Measurements from ENCODE around the gene SKOR2. TPM values are rescaled to one million over a fixed set of nuclear protein-coding genes. Genes with fewer than 3 reads are reported as not detected.

SKOR2 gene
- total and polyA plus RNA-seq, 2 of the 13 experiments (the other 11 are each of a cell fraction or from before 2014, with no cell fraction given) = not detected

GRCh38 chr18:47260120-47260923, 8.9 kb upstream of the SKOR2 start (continued):
- TF ChIP-seq ZNF557 (CRISPR knock-in tag; IDR thresholded peaks at IDR 0.05) (peak; percentile 87), IKZF5 (CRISPR knock-in tag; IDR thresholded peaks at IDR 0.05) (0 out of 2 replicates have a peak, but pooled peaks have one; percentile 29), MED13 (CRISPR knock-in tag; IDR thresholded peaks at IDR 0.05) (no peak), EED (CRISPR knock-in tag; IDR thresholded peaks at IDR 0.05) (no peak), ZNF296 (CRISPR knock-in tag; conservative IDR thresholded peaks at IDR 0.05) (no peak), HBP1 (CRISPR knock-in tag; IDR thresholded peaks at IDR 0.05; ENCODE audit: low read depth) (no peak), SKIL (CRISPR knock-in tag; IDR thresholded peaks at IDR 0.05; ENCODE audit: borderline replicate concordance) (no peak), HNRNPLL (IDR thresholded peaks at IDR 0.05; ENCODE audit: low read depth, low read length, poor library complexity, severe bottlenecking) (peak; percentile 17), MZF1 (CRISPR knock-in tag; IDR thresholded peaks at IDR 0.05; ENCODE audit: borderline replicate concordance) (no peak), CENPT (CRISPR knock-in tag; IDR thresholded peaks at IDR 0.05; ENCODE audit: low read depth) (no peak), ZBTB33 (CRISPR knock-in tag; IDR thresholded peaks at IDR 0.05) (no peak), KLF9 (CRISPR knock-in tag; IDR thresholded peaks at IDR 0.05; ENCODE audit: low read depth) (no peak), ZNF597 (CRISPR knock-in tag; IDR thresholded peaks at IDR 0.05) (no peak), ZBTB3 (CRISPR knock-in tag; IDR thresholded peaks at IDR 0.05; ENCODE audit: borderline replicate concordance, low read depth) (no peak), AHR (CRISPR knock-in tag; IDR thresholded peaks at IDR 0.05) (no peak), ZKSCAN8 (CRISPR knock-in tag; IDR thresholded peaks at IDR 0.05; ENCODE audit: borderline replicate concordance) (no peak), GZF1 (CRISPR knock-in tag; IDR thresholded peaks at IDR 0.05) (no peak), ZBTB43 (CRISPR knock-in tag; conservative IDR thresholded peaks at IDR 0.05) (peak; percentile 70; the same call in 1 of the 2 replicates), ONECUT2 (CRISPR knock-in tag; IDR thresholded peaks at IDR 0.05) (0 out of 2 replicates have a peak, but pooled peaks have one; percentile 21), CENPX (CRISPR knock-in tag; IDR thresholded peaks at IDR 0.05) (no peak)

Measured in HepG2 (cell line).